ENCODE measurements around the gene CHMP5.

CHMP5 gene

GRCh38 chr9:33320568-33321261 lies 55.9 kb downstream of the CHMP5 start:
- Histone ChIP-seq H3K4me1 (ENCODE audit: control insufficient read depth, insufficient read depth, low read length) (no peaks in the 10 kb centered on the region), H3K36me3 (ENCODE audit: control insufficient read depth, insufficient read depth, low read length) (peaks cover 24% of the 10 kb centered on the region), H3K9ac (ENCODE audit: low read depth, low read length) (no peak overlapping the region), H3K9me3 (ENCODE audit: control insufficient read depth, insufficient read depth, low read length) (no peaks in the 10 kb centered on the region), H3K4me3 (ENCODE audit: low read depth, low read length) (no peak overlapping the region), H3K27me3 (ENCODE audit: control insufficient read depth, insufficient read depth, low read length) (no peaks in the 10 kb centered on the region)

GRCh38 chr9:33329117-33329563 lies 64.3 kb downstream of the CHMP5 start:
- no peaks in the 10 kb centered on the region for H3K9me3 ChIP-seq (ENCODE audit: control insufficient read depth, insufficient read depth, low read length)
- no peak overlapping the region for H3K4me3 ChIP-seq (ENCODE audit: low read depth, low read length)
- no peak overlapping the region for H3K9ac ChIP-seq (ENCODE audit: low read depth, low read length)
- H3K27me3 ChIP-seq (ENCODE audit: control insufficient read depth, insufficient read depth, low read length), result no peaks in the 10 kb centered on the region
- H3K36me3 ChIP-seq (ENCODE audit: control insufficient read depth, insufficient read depth, low read length), result peaks cover 15% of the 10 kb centered on the region
- no peaks in the 10 kb centered on the region for H3K4me1 ChIP-seq (ENCODE audit: control insufficient read depth, insufficient read depth, low read length)

GRCh38 chr9:33329979-33330378 lies 65.1 kb downstream of the CHMP5 start:
- Histone ChIP-seq H3K9me3 (ENCODE audit: control insufficient read depth, insufficient read depth, low read length) (no peaks in the 10 kb centered on the region), H3K9ac (ENCODE audit: low read depth, low read length) (no peak overlapping the region), H3K4me1 (ENCODE audit: control insufficient read depth, insufficient read depth, low read length) (no peaks in the 10 kb centered on the region), H3K27me3 (ENCODE audit: control insufficient read depth, insufficient read depth, low read length) (no peaks in the 10 kb centered on the region), H3K4me3 (ENCODE audit: low read depth, low read length) (no peak overlapping the region), H3K36me3 (ENCODE audit: control insufficient read depth, insufficient read depth, low read length) (peaks cover 15% of the 10 kb centered on the region)

GRCh38 chr9:33331377-33331891 lies 66.6 kb downstream of the CHMP5 start:
- Histone ChIP-seq H3K9me3 (ENCODE audit: control insufficient read depth, insufficient read depth, low read length) (no peaks in the 10 kb centered on the region), H3K9ac (ENCODE audit: low read depth, low read length) (no peak overlapping the region), H3K36me3 (ENCODE audit: control insufficient read depth, insufficient read depth, low read length) (peaks cover 15% of the 10 kb centered on the region), H3K4me1 (ENCODE audit: control insufficient read depth, insufficient read depth, low read length) (no peaks in the 10 kb centered on the region), H3K27me3 (ENCODE audit: control insufficient read depth, insufficient read depth, low read length) (no peaks in the 10 kb centered on the region), H3K4me3 (ENCODE audit: low read depth, low read length) (no peak overlapping the region)
